CD8-positive, alpha-beta memory T cell (primary cell): ENCODE results near the gene EPS8. TPM values are rescaled to one million over a fixed set of nuclear protein-coding genes. Genes with fewer than 3 reads are reported as not detected.

Experiments
- CTCF ChIA-PET: fragments of 350-600 bp; sonication (Branson Sonifier 250); formaldehyde crosslinking; loops from one replicate; lab custom pipeline; 2021; ENCODE audit warnings: antibody characterized with exemption; lab: Charles Lee
- POLR2A ChIA-PET: fragments of 350-600 bp; sonication (Branson Sonifier 250); formaldehyde crosslinking; loops from one replicate; lab custom pipeline; 2021; ENCODE audit warnings: antibody characterized with exemption; lab: Charles Lee
- DNase-seq, 5 donors: peaks; one replicate each; pipeline versions ENCODE4 v3.0.0 to v3.0.0-alpha.2; 2020 to 2022; ENCODE audit warnings: mixed read lengths in 1 of 5
- H3K27ac ChIP-seq: one replicate; pipeline ENCODE4 v1.7.0; 2013; ENCODE audit warnings: low read depth, mild to moderate bottlenecking, low read length, moderate library complexity
- H3K27me3 ChIP-seq: 2 replicates; pipeline ENCODE4 v1.7.0; 2013; ENCODE audit warnings: low read length, mild to moderate bottlenecking; ENCODE audit not compliant: insufficient read depth, poor library complexity, severe bottlenecking
- H3K36me3 ChIP-seq: 2 replicates; pipeline ENCODE4 v1.7.0; 2013; ENCODE audit warnings: mild to moderate bottlenecking, low read length, moderate library complexity; ENCODE audit not compliant: insufficient read depth
- H3K4me1 ChIP-seq: 2 replicates; pipeline ENCODE4 v1.7.0; 2013; ENCODE audit warnings: mild to moderate bottlenecking, low read length, moderate library complexity; ENCODE audit not compliant: insufficient read depth
- H3K4me3 ChIP-seq: 2 replicates; pipeline ENCODE4 v1.7.0; 2013; ENCODE audit warnings: mild to moderate bottlenecking, low read length
- H3K9me3 ChIP-seq: 2 replicates; pipeline ENCODE4 v1.7.0; 2013; ENCODE audit warnings: mild to moderate bottlenecking, low read length
- H3K27ac Mint-ChIP-seq, 8 donors: one replicate each; pipeline ENCODE4 v1.8.0; 2020 to 2021; ENCODE audit warnings: mixed read lengths in 8 of 8, mild to moderate bottlenecking in 6 of 8, inconsistent platforms in 3 of 8, moderate library complexity in 3 of 8
- H3K27me3 Mint-ChIP-seq, 2 donors: one replicate each; pipeline ENCODE4 v1.8.0; 2020 to 2021; ENCODE audit warnings: mixed read lengths in 2 of 2, mild to moderate bottlenecking in 1 of 2, moderate library complexity in 1 of 2
- H3K36me3 Mint-ChIP-seq, 3 donors: one replicate each; pipeline ENCODE4 v1.8.0; 2020 to 2021; ENCODE audit warnings: mixed read lengths in 3 of 3, inconsistent platforms in 1 of 3, mild to moderate bottlenecking in 1 of 3
- H3K4me1 Mint-ChIP-seq, 3 donors: one replicate each; pipeline ENCODE4 v1.8.0; 2020 to 2021; ENCODE audit warnings: mixed read lengths in 3 of 3, inconsistent platforms in 1 of 3, mild to moderate bottlenecking in 1 of 3
- H3K4me3 Mint-ChIP-seq, 7 donors: one replicate each; pipeline ENCODE4 v1.8.0; 2020 to 2021; ENCODE audit warnings: mixed read lengths in 7 of 7, mild to moderate bottlenecking in 6 of 7, moderate library complexity in 4 of 7, inconsistent platforms in 2 of 7
- H3K9me3 Mint-ChIP-seq, 5 donors: one replicate each; pipeline ENCODE4 v1.8.0; 2020 to 2022; ENCODE audit warnings: mixed read lengths in 5 of 5, mild to moderate bottlenecking in 3 of 5, moderate library complexity in 2 of 5, inconsistent platforms in 1 of 5
- polyA plus RNA-seq: library from polyadenylated mRNA; unstranded; fragments of 300-500 nt; fragmentation: Illumina TruSeq; gene quantifications from one replicate; pipeline ENCODE4 v1.2.3, GENCODE V29; 2021
- total RNA-seq, 2 experiments: library from RNA; stranded (reverse); gene quantifications; one replicate each; pipeline ENCODE4 v1.2.3, GENCODE V29; 2021

EPS8 gene
- total and polyA plus RNA-seq, 3 experiments from 2014 or later, result 0.92 to 2.3 (median 1.1) TPM

DNA sequence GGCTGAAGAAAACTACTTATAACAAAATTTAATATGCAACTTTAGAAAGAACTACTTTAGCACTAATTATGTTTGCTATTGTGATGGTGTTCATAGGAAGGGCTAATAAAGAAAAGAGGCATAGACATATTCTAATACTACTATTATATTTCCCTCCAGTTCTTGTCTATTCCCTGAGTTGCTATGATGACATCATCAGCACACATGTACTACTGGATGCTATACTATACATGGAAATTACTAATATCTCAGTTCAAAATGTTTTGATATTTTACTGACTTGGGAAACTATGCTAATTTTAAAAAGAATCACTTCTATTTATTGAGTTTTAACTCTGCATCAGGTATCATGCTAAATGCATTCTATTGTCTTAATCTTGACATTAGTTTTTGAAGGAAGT, 101.6 kb downstream of the EPS8 start:
- no peaks in the 10 kb centered on the region for H3K9me3 ChIP-seq
- H3K36me3 Mint-ChIP-seq, result no peaks in the 10 kb centered on the region
- H3K4me3 Mint-ChIP-seq, result no peak overlapping the region
- H3K36me3 ChIP-seq, result no peaks in the 10 kb centered on the region
- ChIA-PET POLR2A (no interaction called here), CTCF (no interaction called here)
- peaks cover 1 to 20% of the 10 kb centered on the region in 2 donors for H3K27me3 Mint-ChIP-seq
- H3K27ac Mint-ChIP-seq, result no peak overlapping the region
- H3K4me1 Mint-ChIP-seq, result no peaks in the 10 kb centered on the region
- peaks cover 0 to 4% (median 0%) of the 10 kb centered on the region in 5 donors for H3K9me3 Mint-ChIP-seq
- H3K27me3 ChIP-seq, result no peaks in the 10 kb centered on the region
- no peaks in the 10 kb centered on the region for H3K4me1 ChIP-seq
- no peak for DNase-seq
- no peak overlapping the region for H3K4me3 ChIP-seq
- H3K27ac ChIP-seq, result no peak overlapping the region

DNA sequence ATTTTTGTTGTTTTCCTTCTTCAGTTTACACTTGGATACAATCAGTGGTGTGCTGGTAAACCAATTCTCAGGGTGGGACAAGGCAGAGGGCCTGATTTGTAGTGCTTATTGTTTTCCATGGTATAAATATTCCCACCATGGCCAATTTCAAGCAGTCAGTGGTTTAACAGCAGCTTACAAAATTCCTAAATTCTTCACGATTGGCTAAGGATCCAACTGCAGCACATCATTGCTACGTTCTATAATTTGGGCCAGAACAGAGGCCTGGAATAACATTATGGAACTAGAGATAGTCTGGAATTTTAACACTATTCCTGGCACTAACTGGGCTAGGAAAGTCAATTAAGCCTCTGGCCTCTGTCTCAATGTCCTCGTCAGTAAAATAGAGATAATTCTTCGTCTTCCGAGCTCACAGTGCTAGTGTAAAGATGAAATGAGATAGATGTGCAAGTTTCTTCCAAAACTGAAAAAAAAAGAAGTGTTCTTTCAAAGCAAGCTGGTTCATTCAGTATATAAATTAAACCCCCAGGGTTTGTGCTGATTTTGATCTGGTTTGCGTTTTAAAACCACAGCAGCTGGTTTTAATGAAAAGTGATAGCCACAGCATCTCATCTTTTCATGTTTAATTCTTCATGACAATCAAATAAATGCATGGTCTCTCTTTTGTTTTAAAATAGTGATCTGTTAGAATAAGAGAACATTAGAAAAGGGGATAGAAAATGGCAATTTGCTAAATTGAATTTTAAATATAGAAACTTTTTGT, 104.1 kb downstream of the EPS8 start:
- H3K27me3 ChIP-seq, result no peaks in the 10 kb centered on the region
- no peak overlapping the region for H3K4me3 ChIP-seq
- CTCF ChIA-PET, result no interaction called here
- peaks cover 0 to 4% (median 0%) of the 10 kb centered on the region in 5 donors for H3K9me3 Mint-ChIP-seq
- no peaks in the 10 kb centered on the region for H3K4me1 ChIP-seq
- peaks cover 1 to 23% of the 10 kb centered on the region in 2 donors for H3K27me3 Mint-ChIP-seq
- no peaks in the 10 kb centered on the region for H3K4me1 Mint-ChIP-seq
- DNase-seq, result no peak
- POLR2A ChIA-PET, result no interaction called here
- no peak overlapping the region for H3K27ac ChIP-seq
- no peaks in the 10 kb centered on the region for H3K36me3 Mint-ChIP-seq
- no peaks in the 10 kb centered on the region for H3K36me3 ChIP-seq
- H3K4me3 Mint-ChIP-seq, result no peak overlapping the region
- H3K27ac Mint-ChIP-seq, result no peak overlapping the region
- no peaks in the 10 kb centered on the region for H3K9me3 ChIP-seq

DNA sequence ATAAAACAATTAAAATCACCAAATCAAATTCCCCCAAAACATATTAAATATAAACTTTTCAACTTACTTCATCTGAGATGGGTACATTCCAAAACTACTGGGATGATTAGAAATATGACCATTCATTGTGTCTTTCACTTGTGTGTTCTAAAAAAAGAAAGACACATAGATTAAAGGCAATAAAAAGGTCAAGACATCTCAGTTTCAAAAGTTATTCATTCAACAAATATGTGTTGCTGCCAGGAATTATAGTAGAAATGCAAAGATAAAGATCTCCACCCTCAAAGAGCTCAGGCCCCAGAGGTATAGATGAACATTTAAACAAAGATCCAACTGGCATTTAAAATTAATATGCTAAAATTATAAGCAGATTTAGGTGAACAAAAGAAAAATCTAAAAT, 106.4 kb downstream of the EPS8 start:
- peaks cover 0 to under 1% (median 0%) of the 10 kb centered on the region in 5 donors for H3K9me3 Mint-ChIP-seq
- peaks cover 1 to 19% of the 10 kb centered on the region in 2 donors for H3K27me3 Mint-ChIP-seq
- ChIA-PET CTCF (no interaction called here), POLR2A (no interaction called here)
- no peak for DNase-seq
- H3K27ac ChIP-seq, result no peak overlapping the region
- H3K36me3 Mint-ChIP-seq, result no peaks in the 10 kb centered on the region
- no peaks in the 10 kb centered on the region for H3K36me3 ChIP-seq
- no peaks in the 10 kb centered on the region for H3K27me3 ChIP-seq
- H3K9me3 ChIP-seq, result no peaks in the 10 kb centered on the region
- H3K4me3 Mint-ChIP-seq, result no peak overlapping the region
- H3K4me3 ChIP-seq, result no peak overlapping the region
- H3K4me1 Mint-ChIP-seq, result no peaks in the 10 kb centered on the region
- no peak overlapping the region for H3K27ac Mint-ChIP-seq
- H3K4me1 ChIP-seq, result no peaks in the 10 kb centered on the region

DNA sequence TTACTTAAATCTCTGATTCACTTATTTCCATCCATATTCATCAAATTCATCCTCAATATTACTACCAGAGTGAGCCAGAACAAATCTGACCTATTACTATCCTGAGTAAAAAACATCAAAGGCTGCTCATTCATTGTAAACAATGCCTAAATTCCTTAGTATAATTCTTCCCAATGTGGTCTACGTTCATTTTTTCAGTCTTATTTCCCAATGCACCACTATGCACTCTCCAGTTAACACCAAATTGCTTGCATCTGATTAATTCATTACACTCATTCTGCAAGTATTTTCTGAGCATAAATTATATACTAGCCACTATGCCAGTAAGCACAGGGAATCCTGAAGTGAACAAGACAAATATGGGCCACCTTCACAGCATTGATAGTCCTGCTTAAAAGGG, 110.0 kb downstream of the EPS8 start:
- Mint-ChIP-seq H3K4me1 (no peaks in the 10 kb centered on the region), H3K27me3 (peaks cover 0 to 7% of the 10 kb centered on the region in 2 donors), H3K9me3 (no peaks in the 10 kb centered on the region), H3K36me3 (no peaks in the 10 kb centered on the region), H3K4me3 (no peak overlapping the region), H3K27ac (no peak overlapping the region)
- no peak overlapping the region for H3K4me3 ChIP-seq
- DNase-seq, result no peak
- CTCF ChIA-PET, result no interaction called here
- H3K27ac ChIP-seq, result no peak overlapping the region
- H3K36me3 ChIP-seq, result no peaks in the 10 kb centered on the region
- no peaks in the 10 kb centered on the region for H3K4me1 ChIP-seq
- no peaks in the 10 kb centered on the region for H3K27me3 ChIP-seq
- POLR2A ChIA-PET, result no interaction called here
- H3K9me3 ChIP-seq, result no peaks in the 10 kb centered on the region

DNA sequence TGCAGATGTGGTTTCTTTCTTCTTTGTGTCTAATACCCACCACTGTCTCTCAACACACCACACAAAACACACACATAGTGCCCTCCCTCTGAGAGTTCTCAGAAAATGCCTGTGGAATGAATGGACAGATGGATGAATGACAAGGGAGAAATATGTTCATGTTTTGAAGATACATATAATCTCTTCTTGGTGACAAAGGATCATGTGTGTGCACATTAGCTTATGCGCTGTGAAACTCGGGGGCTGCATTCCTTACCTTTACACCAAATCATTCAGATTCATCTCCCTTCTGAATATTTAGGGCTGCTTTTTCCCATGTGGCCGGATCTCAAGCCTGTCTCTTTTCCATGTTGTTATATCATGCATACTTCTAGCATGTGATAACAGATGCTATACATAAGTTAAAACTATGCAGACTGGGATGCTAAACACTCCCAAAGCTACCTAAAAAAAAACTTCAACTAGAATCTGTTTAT, 111.4 kb downstream of the EPS8 start:
- Mint-ChIP-seq H3K27me3 (peaks cover 2 to 4% of the 10 kb centered on the region in 2 donors), H3K9me3 (no peaks in the 10 kb centered on the region), H3K27ac (no peak overlapping the region), H3K4me1 (no peaks in the 10 kb centered on the region), H3K4me3 (no peak overlapping the region), H3K36me3 (no peaks in the 10 kb centered on the region)
- DNase-seq, result no peak
- Histone ChIP-seq H3K9me3 (no peaks in the 10 kb centered on the region), H3K27me3 (no peaks in the 10 kb centered on the region), H3K4me3 (no peak overlapping the region), H3K36me3 (no peaks in the 10 kb centered on the region), H3K27ac (no peak overlapping the region), H3K4me1 (no peaks in the 10 kb centered on the region)
- ChIA-PET CTCF (no interaction called here), POLR2A (no interaction called here)

DNA sequence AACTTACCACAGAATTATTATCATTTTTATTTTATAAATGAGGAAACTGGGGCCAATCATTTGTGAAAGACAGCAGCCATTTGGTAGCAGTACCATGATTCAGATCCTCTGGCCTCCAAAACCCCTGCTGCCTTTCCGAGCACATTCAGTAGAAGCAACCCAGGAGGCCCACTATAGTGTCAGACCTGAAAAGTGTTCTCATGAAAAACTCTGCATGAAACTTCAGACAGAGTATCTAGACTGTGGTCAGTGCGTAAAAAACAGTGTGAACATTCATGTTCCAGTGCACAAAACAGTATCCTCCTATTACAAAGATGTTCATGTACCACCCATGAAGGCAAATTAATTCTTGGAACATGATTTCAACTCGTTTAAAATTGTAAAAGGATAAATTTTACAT, 112.0 kb downstream of the EPS8 start:
- Mint-ChIP-seq H3K4me1 (no peaks in the 10 kb centered on the region), H3K36me3 (no peaks in the 10 kb centered on the region), H3K27ac (no peak overlapping the region), H3K27me3 (peaks cover 2 to 4% of the 10 kb centered on the region in 2 donors), H3K9me3 (no peaks in the 10 kb centered on the region), H3K4me3 (no peak overlapping the region)
- Histone ChIP-seq H3K36me3 (no peaks in the 10 kb centered on the region), H3K27ac (no peak overlapping the region), H3K4me1 (no peaks in the 10 kb centered on the region), H3K9me3 (no peaks in the 10 kb centered on the region), H3K27me3 (no peaks in the 10 kb centered on the region), H3K4me3 (no peak overlapping the region)
- POLR2A ChIA-PET, result no interaction called here
- no peak for DNase-seq
- CTCF ChIA-PET, result no interaction called here

DNA sequence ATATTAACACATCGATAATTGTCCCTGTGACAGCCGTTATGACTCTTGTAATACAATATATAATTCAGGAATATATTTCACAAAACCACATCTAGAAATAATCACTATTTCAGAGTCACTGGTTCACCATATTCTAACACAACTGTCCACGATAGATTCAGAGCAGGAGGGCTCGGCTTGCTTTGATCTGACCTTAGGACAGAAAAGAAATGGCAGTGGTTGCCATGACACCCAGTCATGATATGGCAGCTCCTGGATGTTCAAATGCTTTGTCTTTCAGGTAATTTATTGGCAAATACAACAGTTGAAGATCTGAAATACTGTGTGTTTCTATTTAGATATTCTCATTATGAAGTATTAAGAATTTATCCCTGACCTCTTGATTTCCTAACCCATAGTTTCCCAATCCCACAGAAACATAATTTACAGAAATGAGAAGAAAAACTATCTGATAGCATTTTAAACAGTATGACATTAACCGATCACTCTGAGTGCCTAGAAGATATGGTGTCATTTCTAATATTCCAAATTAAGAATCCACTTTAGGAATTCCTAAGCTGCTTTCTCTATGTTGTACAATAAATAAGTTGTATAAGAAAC, 116.4 kb downstream of the EPS8 start:
- Mint-ChIP-seq H3K27me3 (peaks cover 0 to 2% of the 10 kb centered on the region in 2 donors), H3K9me3 (no peaks in the 10 kb centered on the region)
- POLR2A ChIA-PET, result no interaction called here

DNA sequence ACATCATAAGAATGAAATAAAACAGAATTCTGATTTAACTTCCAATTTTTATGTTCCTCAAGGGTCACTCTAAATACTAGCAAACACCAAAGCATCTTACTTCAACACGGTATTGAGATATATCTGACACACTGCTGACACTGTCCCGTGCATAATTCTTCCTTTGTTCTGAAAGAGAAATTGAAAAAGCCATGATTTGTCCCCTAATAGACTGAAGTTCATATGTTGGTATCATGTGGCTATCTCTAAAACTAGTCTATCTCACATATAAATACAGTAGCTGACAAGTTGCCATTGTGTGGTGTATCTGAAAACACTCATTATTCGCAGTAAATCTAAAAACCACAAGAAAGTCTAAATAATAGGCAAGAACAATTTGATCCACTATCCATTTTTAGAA, 118.4 kb downstream of the EPS8 start:
- Histone ChIP-seq H3K9me3 (no peaks in the 10 kb centered on the region), H3K36me3 (no peaks in the 10 kb centered on the region), H3K27me3 (no peaks in the 10 kb centered on the region), H3K4me1 (no peaks in the 10 kb centered on the region), H3K27ac (no peak overlapping the region), H3K4me3 (no peak overlapping the region)
- Mint-ChIP-seq H3K27ac (no peak overlapping the region), H3K4me1 (no peaks in the 10 kb centered on the region), H3K4me3 (no peak overlapping the region), H3K9me3 (no peaks in the 10 kb centered on the region), H3K36me3 (no peaks in the 10 kb centered on the region), H3K27me3 (peaks cover 0 to 2% of the 10 kb centered on the region in 2 donors)
- CTCF ChIA-PET, result no interaction called here
- no peak for DNase-seq
- POLR2A ChIA-PET, result no interaction called here

More for the DNA sequence above, 116.4 kb downstream of the EPS8 start:
- no peak overlapping the region for H3K27ac ChIP-seq
- no peaks in the 10 kb centered on the region for H3K9me3 ChIP-seq
- no peaks in the 10 kb centered on the region for H3K4me1 ChIP-seq
- H3K36me3 Mint-ChIP-seq, result no peaks in the 10 kb centered on the region
- H3K27ac Mint-ChIP-seq, result no peak overlapping the region
- H3K36me3 ChIP-seq, result no peaks in the 10 kb centered on the region
- H3K4me1 Mint-ChIP-seq, result no peaks in the 10 kb centered on the region
- H3K4me3 ChIP-seq, result no peak overlapping the region
- H3K27me3 ChIP-seq, result no peaks in the 10 kb centered on the region
- DNase-seq, result no peak
- CTCF ChIA-PET, result no interaction called here
- no peak overlapping the region for H3K4me3 Mint-ChIP-seq
